Peyer's patch (tissue), 4 donors: ENCODE measurements around the gene SLC39A8. TPM values are rescaled to one million over a fixed set of nuclear protein-coding genes. Genes with fewer than 3 reads are reported as not detected.

ENCODE experiments used
- DNase-seq, 3 donors: peaks; one replicate each; pipeline ENCODE4 v3.0.0-alpha.2; 2017 to 2019
- H3K27ac ChIP-seq, 4 donors: fragments of 200-600 bp; sonication (generic); one replicate each; pipeline ENCODE4 v1.5.1; 2016 to 2019
- H3K27me3 ChIP-seq, 2 donors: fragments of 200-600 bp; sonication (generic); one replicate each; pipeline ENCODE4 v1.5.1; 2019
- H3K36me3 ChIP-seq, 3 donors: fragments of 200-600 bp; sonication (generic); one replicate each; pipeline ENCODE4 v1.5.1; 2016 to 2019
- H3K4me1 ChIP-seq, 4 donors: fragments of 200-600 bp; sonication (generic); one replicate each; pipeline ENCODE4 v1.5.1; 2016 to 2019
- H3K4me3 ChIP-seq, 4 donors: fragments of 200-600 bp; sonication (generic); 1 replicate in 3 of 4; 2 replicates in 1 of 4; pipeline ENCODE4 v1.5.1; 2016 to 2019; ENCODE audit warnings: mild to moderate bottlenecking in 1 of 4
- H3K9me3 ChIP-seq, 4 donors: fragments of 200-600 bp; sonication (generic); one replicate each; pipeline ENCODE4 v1.5.1; 2016 to 2019; ENCODE audit warnings: mild to moderate bottlenecking in 1 of 4
- CTCF ChIP-seq, 6 experiments: fragments of 450-650 bp in 4 of 6; fragments of 200-600 bp in 2 of 6; sonication (generic) in 1 of 6; IDR thresholded peaks; one replicate each; pipeline ENCODE4 v1.5.1; 2017 to 2019; ENCODE audit warnings: antibody characterized with exemption in 6 of 6, mild to moderate bottlenecking in 3 of 6, moderate library complexity in 1 of 6
- POLR2A ChIP-seq, 2 donors: fragments of 450-650 bp; IDR thresholded peaks; one replicate each; pipeline ENCODE4 v1.5.1; 2017; ENCODE audit warnings: antibody characterized with exemption in 2 of 2, mild to moderate bottlenecking in 2 of 2, moderate library complexity in 2 of 2
- total RNA-seq, 4 donors: library from RNA; depleted of rRNA; stranded (reverse); fragments of >200 nt; gene quantifications; one replicate each; pipeline ENCODE4 v1.1.0, GENCODE V29; 2016

The SLC39A8 gene
- total RNA-seq, 4 donors from 2014 or later: 9.1 to 12.1 (median 9.5) TPM

- DNase-seq: no peak
- TF ChIP-seq POLR2A (IDR thresholded peaks at IDR 0.05) (no peak), CTCF (IDR thresholded peaks at IDR 0.05) (no peak)
- Histone ChIP-seq H3K27me3 (no peaks in the 10 kb centered on the region), H3K27ac (no peak overlapping the region), H3K4me1 (no peaks in the 10 kb centered on the region), H3K4me3 (no peak overlapping the region), H3K9me3 (no peaks in the 10 kb centered on the region), H3K36me3 (no peaks in the 10 kb centered on the region)
Observed at GRCh38 chr4:102318526-102318925, 26.8 kb downstream of the SLC39A8 start.

GRCh38 chr4:102318105-102318504 is 27.2 kb downstream of the SLC39A8 start:
- H3K27me3 ChIP-seq: no peaks in the 10 kb centered on the region
- H3K36me3 ChIP-seq: no peaks in the 10 kb centered on the region
- H3K27ac ChIP-seq: no peak overlapping the region
- H3K9me3 ChIP-seq: no peaks in the 10 kb centered on the region
- no peak for DNase-seq
- no peaks in the 10 kb centered on the region for H3K4me1 ChIP-seq
- TF ChIP-seq CTCF (IDR thresholded peaks at IDR 0.05) (no peak), POLR2A (IDR thresholded peaks at IDR 0.05) (no peak)
- H3K4me3 ChIP-seq: no peak overlapping the region

GRCh38 chr4:102317459-102317858 is 27.8 kb downstream of the SLC39A8 start:
- TF ChIP-seq POLR2A (IDR thresholded peaks at IDR 0.05): no peak
- no peak for TF ChIP-seq CTCF (IDR thresholded peaks at IDR 0.05)

GRCh38 chr4:102316585-102316984 is 28.7 kb downstream of the SLC39A8 start:
- no peak overlapping the region for H3K27ac ChIP-seq
- no peak overlapping the region for H3K4me3 ChIP-seq
- TF ChIP-seq CTCF (IDR thresholded peaks at IDR 0.05) (no peak), POLR2A (IDR thresholded peaks at IDR 0.05) (no peak)
- DNase-seq: no peak
- no peaks in the 10 kb centered on the region for H3K4me1 ChIP-seq
- no peaks in the 10 kb centered on the region for H3K27me3 ChIP-seq
- H3K9me3 ChIP-seq: no peaks in the 10 kb centered on the region
- no peaks in the 10 kb centered on the region for H3K36me3 ChIP-seq

More at GRCh38 chr4:102317459-102317858, 27.8 kb downstream of the SLC39A8 start:
- Histone ChIP-seq H3K27ac (no peak overlapping the region), H3K4me1 (no peaks in the 10 kb centered on the region), H3K4me3 (no peak overlapping the region), H3K36me3 (no peaks in the 10 kb centered on the region), H3K9me3 (no peaks in the 10 kb centered on the region), H3K27me3 (no peaks in the 10 kb centered on the region)
- DNase-seq: no peak

GRCh38 chr4:102315532-102315931 is 29.8 kb downstream of the SLC39A8 start:
- H3K27ac ChIP-seq: no peak overlapping the region
- no peak overlapping the region for H3K4me3 ChIP-seq
- no peaks in the 10 kb centered on the region for H3K27me3 ChIP-seq
- H3K36me3 ChIP-seq: no peaks in the 10 kb centered on the region
- H3K4me1 ChIP-seq: no peaks in the 10 kb centered on the region
- DNase-seq: no peak
- no peaks in the 10 kb centered on the region for H3K9me3 ChIP-seq
- TF ChIP-seq CTCF (IDR thresholded peaks at IDR 0.05): no peak
- no peak for TF ChIP-seq POLR2A (IDR thresholded peaks at IDR 0.05)

GRCh38 chr4:102312417-102312816 is 32.9 kb downstream of the SLC39A8 start:
- no peak for TF ChIP-seq POLR2A (IDR thresholded peaks at IDR 0.05)
- no peak for TF ChIP-seq CTCF (IDR thresholded peaks at IDR 0.05)
- Histone ChIP-seq H3K27me3 (no peaks in the 10 kb centered on the region), H3K9me3 (no peaks in the 10 kb centered on the region), H3K36me3 (no peaks in the 10 kb centered on the region), H3K4me1 (no peaks in the 10 kb centered on the region), H3K27ac (no peak overlapping the region), H3K4me3 (no peak overlapping the region)
- DNase-seq: no peak
